ENCODE data around the gene TPO.

The TPO gene

DNA sequence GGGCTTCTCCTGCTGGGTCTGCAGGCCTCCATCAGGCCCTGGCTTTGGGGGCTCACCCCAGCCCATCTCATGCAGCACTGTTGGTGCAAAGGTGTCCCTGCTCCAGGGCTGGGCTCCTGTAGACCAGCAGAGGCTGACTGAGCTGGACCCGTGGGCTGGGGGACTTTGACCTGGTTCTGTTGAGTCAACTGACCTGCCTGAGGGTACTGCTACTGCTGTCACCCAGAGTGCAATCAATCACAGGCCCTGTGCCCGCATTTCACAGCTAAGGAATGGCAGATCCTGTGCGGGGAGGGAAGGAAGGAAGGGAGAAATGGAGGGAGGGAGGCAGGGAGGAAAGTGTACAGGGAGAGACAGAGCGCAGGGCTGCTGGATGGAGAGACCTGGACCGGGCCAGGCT, 136.8 kb downstream of the TPO start:
- no peak overlapping the region for H3K27ac Mint-ChIP-seq
- no peaks in the 10 kb centered on the region for H3K36me3 Mint-ChIP-seq
- no peaks in the 10 kb centered on the region for H3K9me3 Mint-ChIP-seq
- H3K4me1 Mint-ChIP-seq, result peaks cover 5% of the 10 kb centered on the region
- H3K4me3 Mint-ChIP-seq, result no peak overlapping the region
- peaks cover 56% of the 10 kb centered on the region for H3K27me3 Mint-ChIP-seq
- no peak for ATAC-seq

DNA sequence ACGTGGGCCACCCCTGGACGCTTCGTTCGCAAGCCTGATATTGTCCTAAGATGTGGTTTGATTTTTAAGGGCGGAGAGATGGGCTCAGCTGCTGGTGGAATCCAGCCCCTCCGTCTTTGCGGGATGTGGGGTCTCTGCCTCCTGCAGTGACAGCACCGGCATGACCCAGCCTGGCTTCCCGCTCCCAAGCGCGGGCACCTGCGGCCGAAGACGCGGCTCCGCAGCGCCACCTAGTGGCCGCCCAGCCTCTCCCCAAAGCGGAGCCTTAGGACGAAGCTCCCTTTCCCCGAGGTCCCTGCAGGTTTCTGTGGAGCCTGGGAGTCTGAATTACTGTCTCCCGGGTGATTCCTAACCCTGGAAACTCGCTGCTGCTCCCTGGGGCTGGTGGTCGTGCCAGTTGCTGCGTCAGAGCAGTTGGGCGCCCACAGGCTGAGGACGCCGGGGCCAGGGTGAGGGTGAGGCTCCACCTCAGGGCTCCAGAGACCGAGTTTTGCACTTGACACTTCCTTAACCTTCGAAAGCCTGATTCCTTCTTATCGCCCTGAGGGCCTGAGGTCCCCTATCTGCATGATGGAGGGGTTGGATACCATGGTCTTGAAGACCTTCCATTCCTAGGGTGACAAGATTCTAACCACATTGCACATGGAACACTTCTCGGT, 137.5 kb downstream of the TPO start:
- H3K9me3 Mint-ChIP-seq, result no peaks in the 10 kb centered on the region
- no peak overlapping the region for H3K4me3 Mint-ChIP-seq
- peaks cover 49% of the 10 kb centered on the region for H3K27me3 Mint-ChIP-seq
- no peaks in the 10 kb centered on the region for H3K36me3 Mint-ChIP-seq
- ATAC-seq, result peak; percentile 50
- no peak overlapping the region for H3K27ac Mint-ChIP-seq
- peaks cover 5% of the 10 kb centered on the region for H3K4me1 Mint-ChIP-seq

- H3K27me3 Mint-ChIP-seq, result peaks cover 38% of the 10 kb centered on the region
- H3K9me3 Mint-ChIP-seq, result no peaks in the 10 kb centered on the region
- H3K36me3 Mint-ChIP-seq, result no peaks in the 10 kb centered on the region
Observed at GRCh38 chr2:1551905-1552304, 138.6 kb downstream of the TPO start.

GRCh38 chr2:1552611-1553010, 139.3 kb downstream of the TPO start:
- Mint-ChIP-seq H3K4me1 (peaks cover 5% of the 10 kb centered on the region), H3K4me3 (no peak overlapping the region), H3K27ac (no peak overlapping the region), H3K9me3 (no peaks in the 10 kb centered on the region), H3K27me3 (peaks cover 31% of the 10 kb centered on the region), H3K36me3 (no peaks in the 10 kb centered on the region)
- ATAC-seq, result no peak

More at GRCh38 chr2:1551905-1552304, 138.6 kb downstream of the TPO start:
- no peak overlapping the region for H3K4me3 Mint-ChIP-seq
- H3K27ac Mint-ChIP-seq, result no peak overlapping the region
- ATAC-seq, result no peak
- H3K4me1 Mint-ChIP-seq, result peaks cover 5% of the 10 kb centered on the region

GRCh38 chr2:1553671-1554295, 140.5 kb downstream of the TPO start:
- Mint-ChIP-seq H3K4me1 (peaks cover 5% of the 10 kb centered on the region), H3K9me3 (no peaks in the 10 kb centered on the region), H3K27me3 (peaks cover 30% of the 10 kb centered on the region), H3K36me3 (no peaks in the 10 kb centered on the region), H3K4me3 (no peak overlapping the region), H3K27ac (no peak overlapping the region)
- ATAC-seq, result no peak

- ATAC-seq, result no peak
- no peak overlapping the region for H3K4me3 Mint-ChIP-seq
- no peaks in the 10 kb centered on the region for H3K4me1 Mint-ChIP-seq
- no peak overlapping the region for H3K27ac Mint-ChIP-seq
- peaks cover 15% of the 10 kb centered on the region for H3K27me3 Mint-ChIP-seq
- H3K9me3 Mint-ChIP-seq, result no peaks in the 10 kb centered on the region
- H3K36me3 Mint-ChIP-seq, result no peaks in the 10 kb centered on the region
Observed at GRCh38 chr2:1556286-1556685, 143.0 kb downstream of the TPO start.

DNA sequence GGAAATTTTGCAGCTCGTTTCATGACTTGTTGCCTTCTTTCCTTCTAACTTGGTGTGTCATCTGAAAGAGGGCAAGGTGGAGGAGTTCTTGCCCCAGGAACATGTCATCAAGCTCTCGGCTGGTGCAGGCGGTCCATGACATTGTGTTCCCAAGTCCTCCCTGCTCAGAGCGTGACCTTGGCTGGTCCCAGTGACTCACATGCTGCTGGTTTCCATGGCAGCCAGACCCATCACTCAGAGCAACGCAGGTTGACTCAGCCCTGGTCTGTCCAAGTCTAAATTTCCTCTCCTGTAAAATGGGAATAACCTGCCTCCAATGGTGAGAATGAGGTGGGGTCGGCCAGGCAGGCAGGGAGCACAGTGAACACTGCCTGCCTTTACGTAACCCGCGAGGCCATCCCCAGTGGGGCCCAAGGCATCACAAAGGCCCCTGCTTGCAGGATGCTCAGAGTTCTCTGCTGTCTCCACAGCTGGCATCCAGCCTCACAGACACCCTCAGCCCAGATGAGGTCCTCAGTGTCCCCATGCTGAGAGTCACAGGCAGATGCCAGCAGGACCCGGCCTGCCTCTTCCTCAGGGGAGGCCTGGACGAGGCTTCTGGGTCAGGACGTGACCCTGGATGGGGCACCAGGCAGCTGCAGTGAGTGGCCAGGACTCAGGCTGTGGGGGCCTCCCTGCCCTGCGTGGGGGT, 143.7 kb downstream of the TPO start:
- Mint-ChIP-seq H3K36me3 (no peaks in the 10 kb centered on the region), H3K27ac (no peak overlapping the region), H3K27me3 (peaks cover 18% of the 10 kb centered on the region), H3K4me1 (no peaks in the 10 kb centered on the region), H3K4me3 (no peak overlapping the region), H3K9me3 (no peaks in the 10 kb centered on the region)
- no peak for ATAC-seq

DNA sequence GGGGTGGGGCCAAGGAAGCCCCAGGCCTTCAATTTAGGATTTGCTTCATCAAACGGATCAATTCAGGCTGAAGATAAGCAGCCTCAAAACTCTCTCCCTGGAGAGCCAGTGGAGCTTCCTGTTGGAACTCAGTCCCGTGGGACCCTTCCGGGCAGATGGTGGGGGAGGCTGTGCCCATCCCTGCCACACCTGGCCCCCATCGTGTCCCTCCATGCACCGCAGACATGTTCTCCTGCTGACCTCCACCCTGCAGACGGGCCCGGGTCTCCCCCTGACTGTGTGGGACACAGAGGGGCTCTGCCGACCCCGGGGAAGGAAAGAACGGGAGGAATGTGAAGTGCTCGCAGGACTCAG, 144.2 kb downstream of the TPO start:
- Mint-ChIP-seq H3K4me1 (no peaks in the 10 kb centered on the region), H3K36me3 (no peaks in the 10 kb centered on the region), H3K9me3 (no peaks in the 10 kb centered on the region)

DNA sequence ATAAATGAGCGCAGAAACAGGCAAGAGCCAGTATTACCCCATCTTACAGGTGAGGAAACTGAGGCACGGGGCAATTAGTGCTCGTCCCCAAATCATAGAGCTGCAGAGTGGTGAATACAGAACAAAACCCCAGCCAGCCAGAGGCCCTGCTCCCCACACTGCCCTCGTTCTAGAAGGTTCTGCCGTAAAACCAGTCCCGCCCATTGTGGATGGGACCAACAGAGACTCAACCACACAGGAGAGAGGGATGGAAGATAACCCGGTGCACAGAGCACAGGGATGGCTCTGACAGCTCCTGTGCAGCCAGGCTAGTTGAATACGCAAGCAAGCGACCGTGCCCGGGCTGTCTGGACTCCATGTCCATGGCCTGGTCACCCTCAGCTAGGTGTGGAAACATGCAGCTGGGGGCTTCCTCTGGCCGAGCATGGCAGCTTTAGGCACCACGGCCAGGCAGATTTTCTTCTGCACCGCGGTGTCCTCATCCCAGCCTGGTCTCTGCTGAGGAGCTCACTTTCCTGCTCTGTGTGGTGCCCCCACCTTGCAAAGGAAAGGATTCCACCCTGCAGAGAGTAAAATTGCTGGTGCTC, 146.4 kb downstream of the TPO start:
- Mint-ChIP-seq H3K27ac (no peak overlapping the region), H3K4me1 (no peaks in the 10 kb centered on the region), H3K36me3 (no peaks in the 10 kb centered on the region), H3K4me3 (no peak overlapping the region), H3K9me3 (no peaks in the 10 kb centered on the region), H3K27me3 (peaks cover 18% of the 10 kb centered on the region)
- no peak for ATAC-seq

More for the DNA sequence above, 144.2 kb downstream of the TPO start:
- ATAC-seq, result no peak
- Mint-ChIP-seq H3K4me3 (no peak overlapping the region), H3K27me3 (peaks cover 18% of the 10 kb centered on the region), H3K27ac (no peak overlapping the region)

DNA sequence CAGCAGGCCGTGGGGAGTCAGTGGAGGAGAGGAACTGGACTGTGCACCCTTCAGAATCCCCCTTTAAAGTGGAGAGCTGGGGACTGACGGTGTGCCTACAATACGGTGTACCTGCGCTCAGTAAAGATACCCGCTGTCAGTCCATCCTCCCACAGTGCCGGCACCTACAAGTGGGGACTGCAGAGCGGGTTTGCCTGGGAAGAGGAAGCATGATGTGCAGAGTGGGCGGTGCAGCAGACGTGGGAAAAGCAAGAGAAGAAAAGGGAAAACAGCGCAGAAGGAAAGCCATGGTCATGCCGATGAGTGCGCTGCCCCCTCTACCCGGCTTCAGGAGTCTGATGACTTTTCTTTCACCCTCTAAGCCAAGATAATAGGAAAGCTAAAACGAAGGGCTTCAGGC, 148.0 kb downstream of the TPO start:
- Mint-ChIP-seq H3K27me3 (peaks cover 18% of the 10 kb centered on the region), H3K27ac (no peak overlapping the region), H3K4me1 (no peaks in the 10 kb centered on the region), H3K36me3 (no peaks in the 10 kb centered on the region), H3K4me3 (no peak overlapping the region), H3K9me3 (no peaks in the 10 kb centered on the region)
- ATAC-seq, result no peak

- Mint-ChIP-seq H3K4me3 (no peak overlapping the region), H3K4me1 (no peaks in the 10 kb centered on the region), H3K27me3 (peaks cover 18% of the 10 kb centered on the region), H3K36me3 (no peaks in the 10 kb centered on the region), H3K27ac (no peak overlapping the region), H3K9me3 (peaks cover 2% of the 10 kb centered on the region)
- no peak for ATAC-seq
Observed at GRCh38 chr2:1561811-1562421, 148.7 kb downstream of the TPO start.

DNA sequence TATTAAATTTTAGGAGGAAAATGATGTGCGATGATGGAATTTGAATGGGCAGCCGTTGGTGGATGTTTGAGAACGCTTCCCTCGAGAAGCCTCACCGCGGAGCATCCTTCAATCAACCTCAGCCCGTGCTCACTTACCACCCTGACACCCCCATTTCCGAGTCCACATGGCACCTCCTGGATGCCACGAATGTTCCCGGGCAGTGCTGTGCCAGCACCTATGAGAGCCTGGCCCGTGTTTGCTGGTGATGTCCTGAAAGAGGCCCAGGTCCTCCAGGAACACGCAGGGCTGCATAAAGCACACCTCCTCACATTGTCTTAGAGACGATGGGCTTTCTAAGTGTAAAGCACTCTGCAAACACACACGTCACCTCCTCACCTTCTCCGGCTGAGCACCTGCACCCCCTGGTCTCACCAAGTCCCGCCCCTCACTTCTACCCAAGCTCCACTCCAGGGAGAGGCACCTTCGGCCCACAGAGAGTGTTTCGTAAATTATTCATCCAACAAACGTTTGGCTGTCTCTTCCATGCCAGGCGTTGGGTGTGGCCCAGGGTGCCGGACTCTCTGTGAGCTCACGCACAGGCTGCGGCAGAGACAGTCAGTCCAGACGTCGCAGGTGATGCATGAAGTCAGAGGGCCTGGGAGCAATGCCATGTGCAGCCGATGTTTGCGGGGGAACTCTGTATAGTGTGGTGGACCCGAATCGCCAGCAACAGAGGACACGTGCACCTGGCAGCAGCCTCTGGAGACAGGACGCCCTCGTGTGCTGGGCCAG, 150.0 kb downstream of the TPO start:
- H3K9me3 Mint-ChIP-seq, result peaks cover 9% of the 10 kb centered on the region
- H3K27ac Mint-ChIP-seq, result no peak overlapping the region
- H3K4me1 Mint-ChIP-seq, result no peaks in the 10 kb centered on the region
- no peak for ATAC-seq
- peaks cover 16% of the 10 kb centered on the region for H3K27me3 Mint-ChIP-seq
- H3K4me3 Mint-ChIP-seq, result no peak overlapping the region
- no peaks in the 10 kb centered on the region for H3K36me3 Mint-ChIP-seq

GRCh38 chr2:1563943-1564891, 151.0 kb downstream of the TPO start:
- H3K9me3 Mint-ChIP-seq, result peaks cover 9% of the 10 kb centered on the region
- no peak for ATAC-seq
- H3K4me1 Mint-ChIP-seq, result no peaks in the 10 kb centered on the region
- H3K4me3 Mint-ChIP-seq, result no peak overlapping the region
- H3K27me3 Mint-ChIP-seq, result peaks cover 8% of the 10 kb centered on the region
- no peaks in the 10 kb centered on the region for H3K36me3 Mint-ChIP-seq
- H3K27ac Mint-ChIP-seq, result no peak overlapping the region
